Stimulated activated CD4-positive, alpha-beta T cell treated with anti-CD3 and anti-CD28 coated beads, Interleukin-4, amount 100 ng/mL, for 24 hours (primary cell): ENCODE data around the gene TNNC2.
A peak's percentile ranks its signal among the peaks of the same experiment; 100 is the strongest.
"Not testable (repeated sequence)": the region's sequence is repeated elsewhere in the genome, so short reads cannot be mapped to it uniquely, and the experiment has no call there.

Source experiments
- DNase-seq: peaks from one replicate; pipeline ENCODE4 v3.0.0-alpha.2; 2020

TNNC2 gene

DNA sequence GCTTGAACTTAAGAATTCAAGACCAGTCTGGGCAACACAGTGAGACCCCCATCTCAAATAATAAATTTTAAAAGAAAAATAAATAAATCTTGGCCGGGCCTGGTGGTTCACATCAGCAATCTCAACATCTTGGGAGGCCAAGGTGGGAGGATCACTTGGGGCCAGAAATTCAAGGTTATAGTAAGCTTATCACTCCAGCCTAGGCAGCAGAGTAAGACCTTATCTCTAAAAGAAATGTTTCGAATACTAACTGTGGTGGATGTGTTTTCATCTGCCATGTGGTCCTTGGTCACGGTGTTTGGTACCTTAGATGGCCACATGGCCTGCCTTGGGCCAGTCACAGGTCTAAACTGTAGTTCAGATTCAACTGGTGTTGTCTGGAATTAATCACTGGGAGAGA lies 8.9 kb downstream of the TNNC2 start:
- no peak for DNase-seq

DNA sequence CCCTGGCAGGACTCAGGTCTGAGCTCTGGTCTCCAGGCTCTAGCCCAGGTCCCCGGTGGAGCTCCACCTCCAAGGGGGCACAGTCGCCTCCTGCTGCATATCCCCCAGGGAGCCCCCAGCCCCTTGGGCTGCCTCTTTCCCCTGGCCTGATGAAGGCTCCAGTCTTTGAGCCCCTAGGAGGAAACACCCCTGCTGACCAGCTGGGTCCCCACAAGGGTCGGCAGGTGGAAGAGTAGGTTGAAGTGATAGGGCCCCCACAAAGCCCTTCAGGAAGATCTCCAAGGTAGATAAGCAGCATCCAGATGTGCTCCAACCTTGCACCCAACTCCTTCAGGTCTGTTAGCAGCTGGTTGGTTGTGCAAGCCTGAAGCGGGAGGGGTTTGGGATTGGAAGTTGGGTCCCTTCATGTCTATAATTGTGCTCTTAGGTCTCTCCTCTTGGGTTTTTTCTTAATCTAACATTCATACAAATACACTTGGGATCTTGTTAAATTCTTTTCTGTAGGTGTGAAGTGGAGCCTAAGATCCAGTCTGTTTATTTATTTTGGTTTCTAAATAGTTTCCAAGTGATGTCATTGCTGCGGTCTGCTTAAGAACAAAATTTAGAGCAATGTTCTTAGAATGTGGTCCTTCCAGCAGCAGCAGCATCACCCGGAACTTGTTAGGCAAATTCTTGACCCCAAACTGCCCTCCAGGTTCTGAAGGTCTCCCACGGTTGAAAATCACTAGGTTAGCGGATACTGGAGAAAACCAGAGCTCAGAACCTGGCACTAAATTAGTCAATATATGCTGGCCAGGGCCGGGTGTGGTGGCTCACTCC lies 9.5 kb downstream of the TNNC2 start:
- no peak for DNase-seq

DNA sequence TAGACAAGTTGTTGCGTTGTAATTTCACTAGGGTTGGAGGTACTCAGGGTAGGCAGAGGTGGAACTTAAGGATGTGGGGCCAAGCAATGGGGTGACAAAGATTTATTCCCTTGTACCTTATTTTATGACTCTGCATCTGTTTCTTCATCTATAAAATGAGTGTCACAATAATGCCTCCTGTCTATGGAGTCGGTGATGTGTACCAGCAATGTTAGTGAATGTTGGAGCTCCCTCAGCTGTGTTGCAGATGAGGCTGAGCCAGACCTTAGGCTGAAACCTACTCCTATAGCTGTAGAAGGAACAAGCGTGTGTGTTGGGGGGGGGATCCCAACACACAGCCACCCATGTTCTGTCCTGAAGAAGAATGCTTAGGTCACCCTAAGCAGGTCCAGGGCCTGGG lies 10.2 kb downstream of the TNNC2 start:
- DNase-seq, result no peak

DNA sequence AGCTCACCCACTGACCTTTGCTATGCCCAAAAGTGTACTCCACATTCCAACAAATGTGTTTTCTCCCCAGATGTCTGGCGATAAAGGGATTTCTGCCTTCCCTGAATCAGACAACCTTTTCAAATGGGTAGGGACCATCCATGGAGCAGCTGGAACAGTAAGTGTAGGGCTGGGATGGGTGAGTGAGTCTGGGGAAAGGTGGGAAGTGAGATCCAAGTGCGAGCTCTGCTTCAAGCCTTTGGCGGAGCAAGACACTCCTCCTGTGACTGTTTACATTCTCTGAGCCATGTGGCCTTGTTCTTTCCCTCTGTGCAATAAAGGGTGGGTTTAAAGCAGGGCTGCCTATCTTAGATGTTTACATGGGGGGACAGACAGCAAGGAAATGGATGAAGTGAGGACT lies 12.8 kb downstream of the TNNC2 start:
- DNase-seq, result no peak

DNA sequence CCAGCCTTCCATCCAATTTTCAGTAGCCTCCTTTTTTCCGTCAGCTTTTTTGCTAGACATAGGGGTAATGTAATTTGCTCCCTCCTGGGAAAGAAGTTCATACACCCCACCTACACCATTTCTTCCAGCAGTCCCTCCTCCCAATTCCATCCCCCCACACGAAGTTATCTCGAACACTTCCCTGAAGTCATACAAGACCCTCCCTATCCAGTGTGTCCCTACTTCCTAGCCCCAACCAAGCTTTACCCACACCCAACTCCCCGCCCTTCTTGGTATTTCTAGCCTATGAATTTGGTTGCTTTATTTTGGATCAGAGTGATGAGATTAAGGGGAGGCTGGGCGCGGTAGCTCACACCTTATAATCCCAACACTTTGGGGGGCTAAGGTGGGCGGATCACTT lies 13.6 kb downstream of the TNNC2 start:
- DNase-seq, result no peak

DNA sequence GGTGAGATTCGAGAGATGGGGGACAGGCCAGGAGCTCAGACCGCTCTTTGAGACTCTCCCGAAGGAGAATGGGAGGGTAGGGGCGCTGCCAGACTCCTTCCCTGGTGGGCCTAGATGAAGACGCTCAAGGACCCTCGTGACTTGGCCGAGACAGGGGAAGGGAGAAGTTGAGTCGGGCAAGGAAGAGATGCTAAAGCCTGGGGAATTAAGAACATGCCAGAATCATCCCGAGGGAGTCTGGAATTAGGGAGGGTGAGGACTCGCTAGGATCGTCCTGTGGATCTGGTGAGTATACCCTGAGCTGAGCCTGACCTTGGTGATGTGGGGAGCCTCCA lies 14.1 kb downstream of the TNNC2 start:
- DNase-seq, result no peak

DNA sequence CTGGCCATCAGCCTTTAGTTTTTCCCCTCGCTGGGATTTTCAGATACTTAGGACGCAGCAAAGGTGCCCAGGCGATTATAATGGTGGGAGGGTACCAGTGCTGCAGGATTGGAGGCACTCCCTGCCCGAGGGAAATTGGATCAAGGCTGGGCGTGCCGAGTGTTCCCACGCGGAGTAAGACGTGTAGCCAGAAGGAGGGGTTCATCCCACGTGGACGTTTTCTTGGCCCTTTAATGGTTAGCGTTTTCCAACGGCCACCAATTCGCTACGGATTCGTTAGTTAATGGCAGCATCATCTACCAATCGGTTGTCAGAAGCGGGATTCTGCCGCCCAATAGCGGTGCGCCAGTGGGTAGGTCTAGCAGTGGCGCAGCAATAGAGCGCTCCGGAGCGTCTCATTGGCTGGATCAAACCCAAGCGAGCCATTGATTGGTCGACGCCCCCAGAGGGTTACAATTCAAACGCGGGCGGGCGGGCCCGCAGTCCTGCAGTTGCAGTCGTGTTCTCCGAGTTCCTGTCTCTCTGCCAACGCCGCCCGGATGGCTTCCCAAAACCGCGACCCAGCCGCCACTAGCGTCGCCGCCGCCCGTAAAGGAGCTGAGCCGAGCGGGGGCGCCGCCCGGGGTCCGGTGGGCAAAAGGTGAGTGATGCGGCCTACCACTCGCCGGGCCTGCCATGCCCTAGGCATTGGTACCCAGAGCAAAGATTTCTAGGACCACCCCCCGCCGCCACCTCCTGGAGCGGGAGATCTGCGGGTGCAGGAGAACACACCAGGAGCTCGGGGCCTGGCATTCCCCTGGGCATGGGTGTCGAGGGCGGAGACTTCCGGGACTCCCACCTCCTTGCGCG lies 14.7 kb downstream of the TNNC2 start, which contains the start of gene UBE2C:
Gene UBE2C, plus strand, starts transcription at position 488 of the 849 bp plus-strand sequence. Its CDS starts 52 bp downstream, at position 540.
- DNase-seq, result peak; percentile 95

DNA sequence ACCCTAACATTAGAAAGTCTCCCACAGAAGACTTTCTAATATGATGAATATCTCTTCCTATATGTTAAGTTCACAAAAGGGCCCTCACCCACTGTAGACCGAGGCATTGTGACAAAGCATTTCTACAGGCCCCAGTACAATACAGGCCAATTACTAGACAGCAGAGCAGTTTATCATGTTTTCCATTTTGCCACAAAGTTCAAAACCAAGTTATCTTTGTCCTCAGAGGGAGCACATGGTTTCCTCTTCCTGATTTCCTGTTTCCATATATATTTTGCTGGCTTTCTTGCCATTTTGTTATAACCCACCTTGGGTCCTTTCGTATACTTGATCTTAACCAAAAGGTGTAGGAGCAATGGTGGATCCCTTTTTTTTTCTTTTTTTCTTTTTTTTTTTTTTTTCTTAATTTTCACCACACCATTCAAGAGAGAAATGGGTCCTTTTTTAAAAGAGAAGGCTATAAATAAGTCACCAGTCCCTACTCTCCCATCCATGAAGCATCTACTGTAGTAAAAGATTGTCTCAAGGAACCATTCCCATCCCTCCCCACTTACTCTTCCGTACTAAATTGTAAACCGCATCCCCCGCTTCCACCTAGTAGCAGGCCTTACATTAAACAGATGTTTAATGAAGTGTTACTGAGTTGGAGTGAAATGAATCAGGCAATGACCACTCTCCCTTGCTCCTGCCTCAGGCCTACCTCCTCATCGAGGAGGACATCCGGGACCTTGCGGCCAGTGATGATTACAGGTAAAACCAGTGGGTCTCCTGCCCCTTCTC lies 16.7 kb downstream of the TNNC2 start:
- DNase-seq, result no peak

DNA sequence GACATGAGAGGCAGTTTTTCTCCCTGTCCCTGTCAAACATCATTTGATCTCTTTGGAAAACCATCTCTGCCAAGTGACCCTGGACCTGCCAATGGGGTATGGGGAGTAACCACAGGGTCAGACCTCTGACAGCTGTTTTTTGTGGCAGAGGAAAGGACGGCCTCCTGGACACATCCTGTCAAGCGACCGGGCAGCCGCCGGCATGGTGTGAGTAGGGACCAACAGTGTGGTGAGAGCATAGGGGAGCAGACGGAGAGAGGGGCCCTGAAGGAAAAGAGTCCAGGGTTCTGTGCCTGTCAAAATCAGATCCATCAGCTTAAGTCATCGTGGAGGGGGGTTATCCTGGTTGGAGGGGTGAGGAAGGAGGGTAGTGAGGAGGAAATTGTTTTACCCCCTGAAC lies 25.3 kb downstream of the TNNC2 start:
- DNase-seq, result no peak

DNA sequence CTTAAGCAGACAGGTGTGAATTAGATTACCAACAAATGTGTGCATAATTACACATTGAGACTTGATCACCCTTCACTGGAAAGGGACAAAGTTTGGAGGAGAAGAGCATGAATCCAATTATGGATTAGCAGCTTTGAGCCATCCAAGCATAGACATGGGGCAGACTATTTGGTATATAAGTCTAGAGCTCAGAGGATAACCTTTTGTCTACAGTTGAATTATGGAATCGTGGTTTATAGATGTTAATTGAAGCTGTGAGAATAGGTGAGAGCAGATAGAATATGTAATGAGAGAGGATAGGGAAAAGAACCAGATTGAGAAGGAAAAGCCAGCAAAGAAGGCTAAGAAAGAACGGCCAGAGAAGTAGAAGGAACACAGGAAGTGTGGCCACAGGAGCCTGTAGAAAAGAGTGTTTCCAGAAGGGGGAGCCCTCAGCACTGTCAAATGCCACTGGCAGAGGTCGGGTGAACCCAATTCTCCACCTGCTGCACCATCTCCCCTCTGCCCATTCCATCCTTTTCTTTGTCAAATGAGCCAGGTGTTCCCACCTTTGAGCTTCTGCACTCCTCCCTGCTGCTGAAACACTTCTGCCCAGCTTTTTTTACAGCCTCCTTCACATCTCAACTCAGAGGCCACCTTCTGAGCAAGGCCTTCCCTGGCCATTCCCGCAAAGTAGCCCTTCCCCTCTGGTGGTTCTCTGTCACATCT lies 28.0 kb downstream of the TNNC2 start:
- DNase-seq, result peak; percentile 66

DNA sequence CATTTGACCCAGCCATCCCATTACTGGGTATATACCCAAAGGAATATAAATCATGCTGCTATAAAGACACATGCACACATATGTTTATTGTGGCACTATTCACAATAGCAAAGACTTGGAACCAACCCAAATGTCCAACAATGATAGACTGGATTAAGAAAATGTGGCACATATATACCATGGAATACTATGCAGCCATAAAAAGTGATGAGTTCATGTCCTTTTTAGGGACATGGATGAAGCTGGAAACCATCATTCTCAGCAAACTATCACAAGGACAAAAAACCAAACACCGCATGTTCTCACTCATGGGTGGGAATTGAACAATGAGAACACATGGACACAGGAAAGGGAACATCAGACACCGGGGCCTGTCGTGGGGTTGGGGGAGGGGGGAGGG lies 29.2 kb downstream of the TNNC2 start:
- DNase-seq, result not testable (repeated sequence)

DNA sequence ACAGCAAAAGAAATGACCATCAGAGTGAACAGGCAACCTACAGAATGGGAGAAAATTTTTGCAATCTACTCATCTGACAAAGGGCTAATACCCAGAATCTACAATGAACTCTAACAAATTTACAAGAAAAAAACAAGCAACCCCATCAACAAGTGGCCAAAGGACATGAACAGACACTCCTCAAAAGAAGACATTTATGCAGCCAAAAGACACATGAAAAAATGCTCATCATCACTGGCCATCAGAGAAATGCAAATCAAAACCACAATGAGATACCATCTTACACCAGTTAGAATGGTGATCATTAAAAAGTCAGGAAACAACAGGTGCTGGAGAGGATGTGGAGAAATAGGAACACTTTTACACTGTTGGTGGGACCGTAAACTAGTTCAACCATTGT lies 29.6 kb downstream of the TNNC2 start:
- DNase-seq, result not testable (repeated sequence)

DNA sequence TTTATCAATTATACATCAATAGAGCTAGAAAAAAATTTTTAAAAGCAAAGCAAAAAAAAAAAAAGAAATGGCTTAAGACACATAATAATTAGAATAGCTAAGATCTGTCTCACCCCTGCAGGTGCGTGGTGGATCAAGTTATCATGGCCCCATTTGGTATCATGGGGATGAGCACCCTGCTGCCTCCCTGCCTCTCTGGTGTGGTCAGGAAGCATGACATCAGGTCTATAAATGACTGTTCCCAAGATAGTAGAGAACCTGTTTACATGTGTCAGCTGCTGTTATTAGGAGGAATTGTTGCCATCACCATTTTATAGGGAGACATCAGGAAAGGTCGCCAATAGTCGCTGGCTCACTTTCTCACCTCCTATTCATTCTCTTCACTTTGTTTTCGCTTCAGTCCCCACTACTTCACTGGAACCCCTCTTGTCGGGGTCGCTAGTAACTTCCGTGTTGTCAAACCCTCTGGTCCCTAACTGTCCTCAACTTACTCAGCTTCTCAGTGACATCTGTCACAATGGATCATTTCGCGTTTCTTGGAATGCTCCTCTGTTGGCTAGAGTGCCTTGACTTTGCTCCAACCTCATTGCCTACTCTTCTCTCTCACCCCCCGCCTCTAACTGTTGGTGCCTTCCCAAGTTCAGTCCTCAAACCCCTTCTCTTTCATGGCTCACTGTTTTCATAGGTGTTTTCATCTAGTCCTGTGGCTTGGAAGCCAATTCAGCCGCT lies 30.6 kb downstream of the TNNC2 start:
- DNase-seq, result no peak

DNA sequence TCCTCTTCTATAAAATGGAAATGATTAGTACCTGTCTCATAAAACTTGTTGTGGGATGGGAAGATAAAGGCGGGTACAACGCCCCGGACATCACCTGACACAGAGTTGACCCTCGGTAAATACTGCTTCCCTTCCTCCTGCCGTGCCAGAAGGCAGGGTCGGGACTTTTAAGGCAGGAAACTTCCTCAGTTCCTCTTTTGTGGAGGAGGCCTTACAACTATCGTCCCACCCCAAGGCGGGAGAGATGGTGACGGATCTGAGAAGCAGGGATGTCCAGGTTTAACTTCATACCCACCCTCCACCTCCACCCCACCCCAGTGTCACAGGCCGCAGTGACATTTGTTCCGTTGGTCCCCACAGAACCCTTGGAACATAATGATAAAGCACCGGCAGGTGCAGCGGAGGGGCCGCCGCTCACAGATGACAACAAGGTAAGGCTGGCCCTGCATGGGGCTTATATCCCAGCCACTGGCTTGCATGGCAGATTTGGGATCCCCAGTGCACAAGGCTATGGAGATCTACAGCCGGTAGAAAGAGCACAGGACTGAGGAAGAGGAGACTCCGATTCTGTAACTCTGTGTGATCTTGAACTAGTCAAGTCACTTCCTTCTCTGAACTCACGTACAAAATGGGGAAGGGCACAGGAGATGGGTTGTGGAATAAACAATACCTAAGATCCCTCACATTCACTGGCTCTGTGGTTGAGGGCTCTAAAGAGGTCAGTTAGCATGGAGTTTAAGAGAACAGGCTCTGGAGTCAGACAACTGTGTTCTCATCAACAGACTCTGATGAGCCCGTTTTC lies 34.6 kb downstream of the TNNC2 start:
- peak; percentile 21 for DNase-seq

DNA sequence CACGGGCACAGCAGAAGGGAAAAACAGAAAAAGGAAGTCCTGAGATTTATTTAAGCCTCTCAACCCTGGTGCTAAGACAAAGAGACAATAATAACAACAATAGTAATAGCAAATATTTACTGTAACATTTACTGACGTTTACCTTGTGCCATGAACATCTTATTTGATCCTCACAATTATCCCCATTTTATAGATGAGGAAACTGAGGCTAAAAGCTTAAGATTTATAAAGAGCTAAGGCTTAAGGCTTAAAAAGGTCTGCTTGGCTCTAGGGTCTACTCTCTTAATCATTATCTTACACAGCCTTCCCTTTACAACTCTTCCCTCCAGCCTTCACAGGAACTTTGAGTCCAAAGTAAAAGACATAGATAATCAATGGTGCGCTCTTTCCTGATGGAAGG lies 38.8 kb downstream of the TNNC2 start:
- no peak for DNase-seq

DNA sequence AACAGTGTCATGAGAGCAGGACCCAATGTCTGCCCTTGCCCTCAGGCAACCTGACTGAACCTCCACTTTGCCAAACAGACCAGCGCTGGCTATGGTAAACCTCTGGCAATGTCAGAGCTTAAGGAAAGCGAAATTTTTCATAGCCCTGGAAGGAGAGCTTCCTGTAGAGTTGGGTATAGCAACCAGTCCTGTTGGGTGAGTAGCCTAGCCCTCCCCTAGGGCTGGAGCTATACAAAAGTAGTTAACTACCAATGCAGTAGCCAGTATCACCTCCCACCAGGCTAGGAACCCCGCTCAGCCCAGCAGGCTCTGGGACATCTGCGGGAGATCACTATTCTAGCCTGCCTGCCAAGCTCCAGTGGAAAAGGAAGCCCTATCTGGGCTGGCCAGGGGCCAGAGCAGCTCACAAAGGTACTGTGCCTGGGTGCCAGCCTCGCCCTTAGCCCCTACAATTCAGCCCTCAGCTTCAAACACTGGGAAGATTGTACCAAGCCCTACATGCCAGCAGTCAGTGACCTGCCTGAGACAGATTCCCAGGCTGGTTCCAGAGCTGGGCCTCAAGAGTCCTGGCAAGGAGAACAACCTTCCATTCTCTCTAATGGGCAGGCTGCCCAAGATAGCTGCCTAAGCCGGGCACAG lies 43.3 kb downstream of the TNNC2 start:
- no peak for DNase-seq

DNA sequence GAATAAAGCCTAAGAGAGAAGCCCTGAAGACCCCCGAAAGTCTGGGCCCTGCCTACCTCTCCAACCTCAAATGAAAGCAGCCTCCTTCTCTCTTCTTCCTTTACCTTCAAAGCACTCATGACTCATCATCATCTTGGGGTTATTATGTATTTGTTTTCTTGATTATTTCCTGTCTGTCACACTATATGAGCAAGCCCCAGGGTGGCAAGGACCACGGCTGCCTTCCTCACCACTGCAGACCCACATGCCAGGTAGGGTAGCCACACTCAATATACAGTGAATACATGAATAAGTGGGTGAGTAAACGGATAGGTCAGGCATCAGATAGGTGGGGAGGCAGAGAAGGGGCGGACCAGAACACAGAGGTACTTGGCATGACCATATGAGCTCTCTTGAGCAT lies 44.2 kb downstream of the TNNC2 start:
- no peak for DNase-seq

DNA sequence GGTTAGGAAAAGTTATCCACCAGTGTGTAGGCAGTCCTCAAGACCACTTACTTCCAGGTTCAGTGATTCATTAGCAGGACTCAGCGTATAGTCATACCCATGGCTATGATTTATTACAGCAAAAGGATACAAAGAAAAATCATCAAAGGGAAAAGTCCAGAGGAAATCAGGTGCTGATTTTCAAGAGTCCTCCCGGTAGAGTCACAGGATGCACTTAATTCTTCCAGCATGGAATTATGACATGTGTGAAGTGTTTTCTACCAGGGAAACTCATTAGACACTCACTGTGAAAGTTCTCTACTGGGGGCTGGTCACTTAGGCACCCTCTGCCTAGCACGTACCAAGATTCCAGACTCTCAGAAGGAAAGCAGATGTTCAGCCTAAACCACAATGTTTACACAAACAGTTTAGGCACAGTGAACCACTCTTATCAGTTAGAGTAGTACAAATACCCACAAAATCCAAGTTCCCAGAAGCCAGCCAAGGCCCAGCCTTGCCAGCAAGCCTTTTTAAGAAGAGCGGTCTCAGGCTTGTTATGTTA lies 45.7 kb downstream of the TNNC2 start:
- no peak for DNase-seq

DNA sequence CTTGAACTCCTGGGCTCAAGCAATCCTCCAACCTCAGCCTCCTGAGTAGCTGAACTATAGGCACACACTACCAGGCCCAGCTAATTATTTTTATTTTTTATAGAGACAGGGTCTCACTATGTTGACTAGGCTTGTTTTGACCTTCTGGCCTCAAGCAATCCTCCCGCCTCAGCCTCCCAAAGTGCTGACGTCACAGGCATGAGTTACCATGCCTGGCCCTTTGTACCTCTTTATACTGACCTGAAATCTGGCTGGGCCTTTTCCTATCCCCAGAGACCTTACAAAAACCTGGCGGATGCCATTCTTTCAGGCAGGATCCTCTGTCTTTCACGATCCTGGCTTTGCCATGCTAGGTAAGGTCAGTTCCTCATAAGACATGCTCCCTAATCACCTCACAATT lies 47.0 kb downstream of the TNNC2 start:
- no peak for DNase-seq
